GM12864 (cell line): ENCODE data around the gene CRABP2.

ENCODE experiments used
- DNase-seq: peaks from one replicate; pipeline ENCODE4 v3.0.0-alpha.2; 2011; ENCODE audit warnings: low read depth
- H3K4me3 ChIP-seq: 2 replicates; pipeline ENCODE4 v1.5.1; 2011; ENCODE audit warnings: mild to moderate bottlenecking, low read depth, low read length, control low read depth
- TF ChIP-seq, protein P1 (sequence below): IDR thresholded peaks from 2 replicates; pipeline ENCODE4 v1.5.1; 2011; ENCODE audit warnings: low read depth, mild to moderate bottlenecking, moderate library complexity, low read length, control low read depth, inconsistent platforms; ENCODE audit errors: missing control alignments

CRABP2 gene

DNA sequence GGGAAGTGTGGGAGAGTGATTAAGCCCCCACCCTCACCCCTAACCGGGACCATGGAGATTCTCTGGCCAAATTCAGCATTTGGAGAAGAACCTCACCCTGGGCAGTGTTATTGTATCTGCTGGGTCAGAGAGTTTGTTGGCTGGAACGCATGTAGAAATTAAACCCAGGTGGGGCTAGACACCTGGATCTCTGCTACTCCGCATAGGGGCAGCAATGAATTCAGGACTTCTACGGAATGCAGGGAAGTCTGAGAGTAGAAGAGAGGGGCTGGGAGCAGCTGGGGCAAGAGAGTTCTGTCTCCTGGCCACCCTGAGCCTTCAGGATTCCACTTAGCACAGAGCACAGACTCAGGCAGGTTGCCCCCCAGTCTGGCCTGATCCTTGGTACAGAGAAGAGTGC is 3.6 kb upstream of the CRABP2 start:
- H3K4me3 ChIP-seq: no peak overlapping the region
- TF ChIP-seq, protein P1, sequence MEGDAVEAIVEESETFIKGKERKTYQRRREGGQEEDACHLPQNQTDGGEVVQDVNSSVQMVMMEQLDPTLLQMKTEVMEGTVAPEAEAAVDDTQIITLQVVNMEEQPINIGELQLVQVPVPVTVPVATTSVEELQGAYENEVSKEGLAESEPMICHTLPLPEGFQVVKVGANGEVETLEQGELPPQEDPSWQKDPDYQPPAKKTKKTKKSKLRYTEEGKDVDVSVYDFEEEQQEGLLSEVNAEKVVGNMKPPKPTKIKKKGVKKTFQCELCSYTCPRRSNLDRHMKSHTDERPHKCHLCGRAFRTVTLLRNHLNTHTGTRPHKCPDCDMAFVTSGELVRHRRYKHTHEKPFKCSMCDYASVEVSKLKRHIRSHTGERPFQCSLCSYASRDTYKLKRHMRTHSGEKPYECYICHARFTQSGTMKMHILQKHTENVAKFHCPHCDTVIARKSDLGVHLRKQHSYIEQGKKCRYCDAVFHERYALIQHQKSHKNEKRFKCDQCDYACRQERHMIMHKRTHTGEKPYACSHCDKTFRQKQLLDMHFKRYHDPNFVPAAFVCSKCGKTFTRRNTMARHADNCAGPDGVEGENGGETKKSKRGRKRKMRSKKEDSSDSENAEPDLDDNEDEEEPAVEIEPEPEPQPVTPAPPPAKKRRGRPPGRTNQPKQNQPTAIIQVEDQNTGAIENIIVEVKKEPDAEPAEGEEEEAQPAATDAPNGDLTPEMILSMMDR: no peak
- no peak for DNase-seq

DNA sequence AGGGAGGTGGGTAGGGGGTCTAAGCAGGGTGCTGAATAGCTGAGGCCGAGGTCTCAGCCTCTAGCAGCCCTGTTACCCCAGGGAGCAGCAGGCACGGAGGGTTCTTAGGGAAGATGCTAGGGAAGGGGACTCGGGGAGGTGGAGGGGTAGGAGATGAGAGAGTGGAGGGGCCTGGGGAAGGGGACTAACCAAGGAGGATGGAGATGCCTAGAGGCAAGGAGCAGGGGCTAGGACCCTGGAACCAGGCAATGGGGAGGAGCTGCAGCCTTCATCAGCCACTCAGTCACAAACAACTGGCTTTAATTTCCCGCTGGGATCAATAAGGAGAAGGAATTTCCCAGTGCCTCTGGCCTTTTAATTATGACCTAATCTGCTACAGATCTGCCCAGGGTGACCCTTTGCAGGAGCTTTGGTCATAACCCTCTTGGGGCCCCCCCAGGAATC is 2.9 kb upstream of the CRABP2 start:
- TF ChIP-seq, protein P1: no peak
- DNase-seq: no peak
- no peak overlapping the region for H3K4me3 ChIP-seq

DNA sequence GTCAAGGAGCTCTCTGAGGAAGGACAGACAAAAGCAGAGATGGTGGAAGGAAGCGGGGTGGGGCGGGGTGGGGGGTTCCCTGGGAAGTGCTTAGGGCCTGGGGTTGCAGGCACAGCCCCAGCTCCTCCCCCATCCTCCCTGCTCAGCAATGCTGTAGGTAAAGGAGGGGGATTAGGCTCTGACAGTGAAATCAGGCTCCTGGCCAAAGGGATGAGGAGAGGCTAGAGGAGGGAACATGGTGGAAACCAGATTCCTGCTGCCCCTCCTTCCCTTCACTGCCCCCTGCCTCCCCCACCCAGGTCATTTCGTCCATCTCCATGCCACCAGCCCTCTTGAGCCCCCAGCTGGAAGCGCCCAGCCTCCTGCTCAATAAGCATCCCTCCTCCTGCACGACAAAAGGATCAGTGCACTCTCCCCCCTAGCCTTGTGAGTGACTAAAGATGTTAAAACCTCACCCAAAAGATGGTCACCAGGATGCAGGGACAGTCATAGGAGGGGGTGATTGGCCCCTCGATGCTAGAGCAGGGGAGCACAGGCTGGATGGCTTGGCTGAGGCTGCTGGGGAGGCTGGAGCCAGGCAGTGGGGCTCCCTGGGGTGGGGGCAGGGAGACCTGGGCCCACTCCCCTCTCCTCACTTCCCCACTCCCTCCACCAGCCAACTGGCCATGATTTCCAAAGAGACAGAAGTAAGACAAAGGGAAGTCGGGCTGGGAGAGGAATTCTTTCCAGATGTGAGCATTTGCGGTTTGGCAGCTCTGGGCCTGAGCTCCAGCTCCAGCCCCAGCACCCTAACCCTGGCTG is 2.2 kb upstream of the CRABP2 start:
- no peak overlapping the region for H3K4me3 ChIP-seq
- no peak for DNase-seq
- TF ChIP-seq, protein P1: no peak

DNA sequence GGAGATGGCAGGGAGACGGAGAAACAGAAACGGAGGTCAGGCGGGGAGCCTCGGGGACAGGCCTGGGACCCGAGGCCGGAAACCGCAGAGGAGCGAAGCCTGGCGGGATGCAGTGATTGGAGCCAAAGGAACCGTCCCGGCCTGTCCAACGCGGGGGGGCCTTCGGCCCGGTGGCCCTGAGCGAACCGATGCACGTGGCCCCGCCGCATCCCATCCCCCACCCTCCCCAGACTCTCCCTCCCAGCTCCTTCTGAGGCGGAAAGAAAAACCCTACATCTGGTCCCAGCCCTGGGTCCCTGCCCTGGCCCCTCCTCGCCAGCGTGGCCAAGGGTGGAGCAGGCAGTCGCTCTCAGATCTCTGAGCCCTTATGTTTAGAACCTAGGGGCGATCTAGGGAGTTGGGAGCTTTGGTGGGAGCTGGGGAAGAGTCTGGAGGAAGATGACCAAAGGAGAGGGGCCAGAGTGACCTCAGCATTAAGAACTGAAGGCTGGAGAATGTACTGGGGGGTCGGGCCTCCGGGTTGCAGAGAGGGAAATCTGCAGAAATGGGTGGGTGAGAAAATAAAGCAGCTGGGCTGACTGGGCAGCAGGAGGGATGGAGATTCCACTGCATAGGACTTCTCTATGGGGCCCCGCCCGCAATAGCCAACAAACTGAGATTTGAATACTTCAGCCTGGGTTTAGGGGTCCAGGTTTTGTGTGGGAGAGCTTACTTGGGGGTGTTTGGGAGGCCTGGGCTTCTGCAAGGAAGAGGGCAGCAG is 1.5 kb upstream of the CRABP2 start:
- TF ChIP-seq, protein P1: no peak
- no peak overlapping the region for H3K4me3 ChIP-seq
- DNase-seq: no peak

DNA sequence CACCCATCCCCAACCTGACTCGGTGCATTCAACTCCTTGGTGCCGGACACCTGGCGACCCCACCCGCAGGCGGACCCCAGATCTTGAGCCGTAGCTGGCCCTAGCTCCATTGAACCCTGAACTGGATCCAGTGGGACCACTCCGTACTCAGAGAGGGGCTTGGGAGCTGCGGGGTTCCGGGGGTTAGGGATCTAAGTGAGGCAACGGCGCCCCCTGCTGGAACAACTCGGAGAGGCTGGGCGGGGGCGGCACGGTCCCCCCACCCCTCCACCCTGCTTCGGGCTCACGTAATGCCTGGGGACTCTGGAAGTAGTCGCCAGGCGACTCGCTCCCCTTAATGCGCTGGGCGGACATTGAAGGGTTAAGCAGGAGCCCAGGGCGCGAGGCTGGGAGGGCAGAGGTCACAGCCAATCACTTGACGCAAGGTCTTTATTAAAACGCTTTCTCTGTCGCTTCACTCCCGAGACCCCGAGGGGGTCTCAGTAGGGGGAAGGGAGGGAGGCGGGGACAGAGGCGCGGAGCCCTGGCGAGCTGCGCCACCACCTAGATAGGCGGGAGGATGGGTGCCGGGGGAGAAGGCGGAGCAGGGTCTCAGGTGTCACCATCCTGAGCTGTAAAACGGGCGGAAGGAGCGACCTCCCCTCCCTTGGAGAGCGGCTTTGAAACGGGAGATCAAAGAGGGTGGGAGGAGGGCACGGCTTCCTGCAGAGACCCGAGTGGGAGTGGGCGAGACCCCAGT is 704 bp upstream of the CRABP2 start:
- TF ChIP-seq, protein P1: peak; percentile 69
- no peak for DNase-seq

DNA sequence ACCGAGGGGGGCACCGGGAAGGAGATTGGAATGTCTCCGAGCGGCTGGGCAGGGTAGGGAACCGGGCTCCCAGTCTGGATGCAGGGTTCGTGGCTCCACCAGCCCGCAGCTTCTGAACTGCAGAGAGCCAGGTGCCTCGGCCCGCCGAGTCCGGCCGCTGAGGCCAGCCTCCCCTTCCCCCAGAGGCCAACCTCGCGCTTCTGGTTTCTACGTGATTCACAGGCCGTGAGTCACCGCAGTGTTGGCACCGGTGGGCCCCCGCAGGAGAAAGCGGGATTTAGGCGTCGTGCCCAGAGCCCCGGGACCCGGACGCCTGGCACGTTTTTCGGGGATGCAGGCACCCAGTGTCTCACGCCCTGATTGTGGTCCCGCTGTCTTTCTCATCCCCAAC is 458 bp downstream of the CRABP2 start:
- TF ChIP-seq, protein P1: no peak
- no peak for DNase-seq
- H3K4me3 ChIP-seq: no peak overlapping the region

More for the DNA sequence above, 704 bp upstream of the CRABP2 start:
- no peak overlapping the region for H3K4me3 ChIP-seq
